Measurements from ENCODE around the gene TSSK3. TPM values are rescaled to one million over a fixed set of nuclear protein-coding genes. Genes with fewer than 3 reads are reported as not detected.

TSSK3 gene
- total RNA-seq, 1 experiment from 2014 or later: 2.6 TPM

DNA sequence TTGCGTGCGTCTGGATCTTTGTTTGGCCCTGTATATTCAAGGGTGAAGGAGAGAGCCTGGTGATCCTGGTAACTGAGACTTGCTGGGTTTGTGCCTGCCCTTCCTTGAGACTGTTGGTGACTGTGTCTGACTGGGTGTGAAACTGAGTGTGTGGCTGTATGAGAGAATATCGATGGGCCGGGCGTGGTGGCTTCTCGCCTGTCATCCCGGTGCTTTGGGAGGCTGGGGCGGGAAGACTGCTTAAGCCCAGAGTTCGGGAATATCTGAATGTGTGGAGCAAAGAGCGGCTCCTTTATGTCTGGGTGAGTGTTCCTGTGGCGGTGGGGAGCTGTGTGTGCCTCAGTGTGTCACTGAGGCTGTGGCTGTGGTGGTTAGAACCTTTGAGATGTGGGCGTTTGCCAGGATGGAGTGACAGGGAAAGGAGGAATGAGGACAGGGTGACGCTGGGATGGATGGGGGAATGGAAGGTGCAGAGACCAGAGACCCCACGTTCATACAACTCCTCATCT lies 23.6 kb upstream of the TSSK3 start:
- no peaks in the 10 kb centered on the region for H3K9me3 ChIP-seq
- peaks cover 6% of the 10 kb centered on the region for H3K4me1 Mint-ChIP-seq (ENCODE audit: low read depth, unreplicated experiment)
- H3K27me3 Mint-ChIP-seq (ENCODE audit: insufficient read depth, unreplicated experiment): no peaks in the 10 kb centered on the region
- H3K4me3 ChIP-seq (ENCODE audit: low read depth, low read length): no peak overlapping the region
- TF ChIP-seq, protein P1, sequence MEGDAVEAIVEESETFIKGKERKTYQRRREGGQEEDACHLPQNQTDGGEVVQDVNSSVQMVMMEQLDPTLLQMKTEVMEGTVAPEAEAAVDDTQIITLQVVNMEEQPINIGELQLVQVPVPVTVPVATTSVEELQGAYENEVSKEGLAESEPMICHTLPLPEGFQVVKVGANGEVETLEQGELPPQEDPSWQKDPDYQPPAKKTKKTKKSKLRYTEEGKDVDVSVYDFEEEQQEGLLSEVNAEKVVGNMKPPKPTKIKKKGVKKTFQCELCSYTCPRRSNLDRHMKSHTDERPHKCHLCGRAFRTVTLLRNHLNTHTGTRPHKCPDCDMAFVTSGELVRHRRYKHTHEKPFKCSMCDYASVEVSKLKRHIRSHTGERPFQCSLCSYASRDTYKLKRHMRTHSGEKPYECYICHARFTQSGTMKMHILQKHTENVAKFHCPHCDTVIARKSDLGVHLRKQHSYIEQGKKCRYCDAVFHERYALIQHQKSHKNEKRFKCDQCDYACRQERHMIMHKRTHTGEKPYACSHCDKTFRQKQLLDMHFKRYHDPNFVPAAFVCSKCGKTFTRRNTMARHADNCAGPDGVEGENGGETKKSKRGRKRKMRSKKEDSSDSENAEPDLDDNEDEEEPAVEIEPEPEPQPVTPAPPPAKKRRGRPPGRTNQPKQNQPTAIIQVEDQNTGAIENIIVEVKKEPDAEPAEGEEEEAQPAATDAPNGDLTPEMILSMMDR (IDR thresholded peaks at IDR 0.05; ENCODE audit: insufficient read depth in 1 of 2, low read depth in 1 of 2, low read length in 1 of 2, severe bottlenecking in 1 of 2, unreplicated experiment in 1 of 2): no peak
- H3K9me3 Mint-ChIP-seq (ENCODE audit: unreplicated experiment): no peaks in the 10 kb centered on the region
- DNase-seq: no peak
- intact Hi-C loops (cut with micrococcal nuclease; ENCODE audit: unreplicated experiment): no loop called here
- ChIA-PET CTCF (no interaction called here), POLR2A (no interaction called here)
- no TSS peak for BruUV-seq (replicated peaks)
- peaks cover 30% of the 10 kb centered on the region for H3K36me3 Mint-ChIP-seq (ENCODE audit: insufficient read depth, unreplicated experiment)
- peak overlapping the region; percentile 14 for H3K27ac Mint-ChIP-seq (ENCODE audit: unreplicated experiment)
- H3K36me3 ChIP-seq (ENCODE audit: control insufficient read depth, insufficient read depth, low read length): 0 out of 2 replicates have a peak, but pooled peaks cover 2% of the 10 kb centered on the region
- no peaks in the 10 kb centered on the region for H3K27me3 ChIP-seq (replicated peaks; ENCODE audit: control insufficient read depth, insufficient read depth, low read length)
- no peak overlapping the region for H3K4me3 Mint-ChIP-seq (ENCODE audit: unreplicated experiment)
- peaks cover 15% of the 10 kb centered on the region; the same call in 1 of the 2 replicates for H3K4me1 ChIP-seq

DNA sequence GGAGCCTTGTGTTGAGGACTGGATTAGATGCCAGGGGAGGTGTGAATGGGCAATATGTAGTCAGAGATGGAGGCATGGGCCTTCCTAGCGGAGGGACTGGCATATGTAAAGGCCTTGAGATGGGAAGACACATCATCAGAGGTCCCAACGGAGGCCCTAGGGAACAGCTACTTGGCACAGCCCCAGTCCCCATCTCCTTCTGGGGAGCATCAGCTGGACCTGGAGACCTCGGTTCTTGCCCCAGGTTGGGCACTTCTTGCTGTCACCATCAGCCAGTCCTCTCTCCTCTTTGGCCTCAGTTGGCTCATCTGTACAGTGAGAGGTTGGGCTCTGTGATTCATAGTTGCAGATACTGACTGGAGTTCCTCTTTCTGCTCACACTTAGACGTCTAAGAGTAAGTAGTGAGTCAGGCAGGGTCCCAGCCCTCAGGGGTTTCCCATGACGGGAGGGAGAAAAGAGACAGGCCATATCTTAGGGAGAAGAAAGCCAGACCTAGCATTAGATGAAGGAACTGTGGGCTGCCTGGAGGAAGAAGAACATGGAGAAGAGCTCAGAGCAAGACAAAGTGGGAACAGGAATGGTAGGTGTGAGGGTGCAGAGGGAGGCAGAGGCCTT lies 22.9 kb upstream of the TSSK3 start:
- no peaks in the 10 kb centered on the region for H3K27me3 Mint-ChIP-seq (ENCODE audit: insufficient read depth, unreplicated experiment)
- intact Hi-C loops (cut with micrococcal nuclease; ENCODE audit: unreplicated experiment): no loop called here
- no TSS peak for BruUV-seq (replicated peaks)
- POLR2A ChIA-PET: no interaction called here
- H3K9me3 ChIP-seq: no peaks in the 10 kb centered on the region
- H3K9me3 Mint-ChIP-seq (ENCODE audit: unreplicated experiment): no peaks in the 10 kb centered on the region
- no peak for DNase-seq
- CTCF ChIA-PET: no interaction called here
- peaks cover 9% of the 10 kb centered on the region; the same call in 1 of the 2 replicates for H3K4me1 ChIP-seq
- no peak overlapping the region for H3K27ac Mint-ChIP-seq (ENCODE audit: unreplicated experiment)
- H3K4me1 Mint-ChIP-seq (ENCODE audit: low read depth, unreplicated experiment): no peaks in the 10 kb centered on the region
- no peak overlapping the region for H3K4me3 ChIP-seq (ENCODE audit: low read depth, low read length)
- H3K4me3 Mint-ChIP-seq (ENCODE audit: unreplicated experiment): no peak overlapping the region
- peaks cover 22% of the 10 kb centered on the region for H3K36me3 Mint-ChIP-seq (ENCODE audit: insufficient read depth, unreplicated experiment)
- H3K27me3 ChIP-seq (replicated peaks; ENCODE audit: control insufficient read depth, insufficient read depth, low read length): no peaks in the 10 kb centered on the region
- TF ChIP-seq, protein P1 (IDR thresholded peaks at IDR 0.05; ENCODE audit: insufficient read depth in 1 of 2, low read depth in 1 of 2, low read length in 1 of 2, severe bottlenecking in 1 of 2, unreplicated experiment in 1 of 2): no peak
- H3K36me3 ChIP-seq (ENCODE audit: control insufficient read depth, insufficient read depth, low read length): 0 out of 2 replicates have a peak, but pooled peaks cover 1% of the 10 kb centered on the region

DNA sequence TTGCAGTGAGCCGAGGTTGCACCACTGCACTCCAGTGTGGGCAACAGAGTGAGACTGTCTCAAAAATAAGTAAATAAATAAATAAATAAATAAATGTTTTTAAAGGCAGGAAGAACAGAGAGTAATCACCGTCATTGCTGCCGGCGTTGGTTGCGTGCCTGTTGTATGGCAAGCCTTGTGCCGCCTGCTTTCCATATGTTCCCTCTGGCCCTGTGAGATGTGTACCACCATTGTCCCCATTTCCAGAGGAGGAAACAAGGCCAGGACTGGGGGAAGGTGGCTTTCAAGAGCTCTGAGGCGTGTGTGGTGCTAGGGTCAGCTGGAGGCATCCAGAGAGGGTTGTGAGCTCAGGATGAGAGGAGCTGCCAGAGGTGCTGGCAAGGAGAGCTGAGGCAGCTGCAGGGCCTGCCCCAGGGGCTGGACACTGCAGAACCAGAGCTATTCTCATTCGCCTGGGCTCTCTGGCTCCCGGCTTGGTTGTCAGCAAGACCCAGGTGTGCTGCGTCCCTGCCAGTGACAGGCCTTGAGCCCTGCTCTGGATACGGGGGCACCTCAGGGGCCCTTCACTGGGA lies 21.1 kb upstream of the TSSK3 start:
- Histone ChIP-seq H3K36me3 (ENCODE audit: control insufficient read depth, insufficient read depth, low read length) (no peaks in the 10 kb centered on the region), H3K4me1 (0 out of 2 replicates have a peak, but pooled peaks cover 4% of the 10 kb centered on the region), H3K9me3 (no peaks in the 10 kb centered on the region), H3K4me3 (ENCODE audit: low read depth, low read length) (no peak overlapping the region), H3K27me3 (replicated peaks; ENCODE audit: control insufficient read depth, insufficient read depth, low read length) (no peaks in the 10 kb centered on the region)
- ChIA-PET CTCF (interaction anchor here (0.6 kb wide), 1 partner anchor 173 kb away, joined by 5 read pairs; no protein-coding TSS in a partner anchor), POLR2A (no interaction called here)
- H3K4me1 Mint-ChIP-seq (ENCODE audit: low read depth, unreplicated experiment): peaks cover 10% of the 10 kb centered on the region
- peaks cover 15% of the 10 kb centered on the region for H3K36me3 Mint-ChIP-seq (ENCODE audit: insufficient read depth, unreplicated experiment)
- H3K27me3 Mint-ChIP-seq (ENCODE audit: insufficient read depth, unreplicated experiment): no peaks in the 10 kb centered on the region
- TF ChIP-seq, protein P1 (IDR thresholded peaks at IDR 0.05; ENCODE audit: insufficient read depth in 1 of 2, low read depth in 1 of 2, low read length in 1 of 2, severe bottlenecking in 1 of 2, unreplicated experiment in 1 of 2): no peak
- DNase-seq: no peak
- H3K9me3 Mint-ChIP-seq (ENCODE audit: unreplicated experiment): no peaks in the 10 kb centered on the region
- H3K4me3 Mint-ChIP-seq (ENCODE audit: unreplicated experiment): no peak overlapping the region
- intact Hi-C loops (cut with micrococcal nuclease; ENCODE audit: unreplicated experiment): no loop called here
- no peak overlapping the region for H3K27ac Mint-ChIP-seq (ENCODE audit: unreplicated experiment)
- no TSS peak for BruUV-seq (replicated peaks)
